ENCODE results near the gene TRMT2A.

The TRMT2A gene

GRCh38 chr22:20105456-20106204, 11.4 kb downstream of the TRMT2A start:
- no peak for DNase-seq

- DNase-seq, result no peak
Measured at GRCh38 chr22:20102203-20102780, 14.7 kb downstream of the TRMT2A start.

GRCh38 chr22:20101638-20102037, 15.4 kb downstream of the TRMT2A start:
- no peak for DNase-seq

- no peak for DNase-seq
Measured at GRCh38 chr22:20099099-20099711, 17.8 kb downstream of the TRMT2A start.

GRCh38 chr22:20096574-20097420, 20.2 kb downstream of the TRMT2A start:
- DNase-seq, result no peak

- no peak for DNase-seq
Measured at GRCh38 chr22:20095521-20095920, 21.5 kb downstream of the TRMT2A start.

GRCh38 chr22:20094197-20094807, 22.7 kb downstream of the TRMT2A start:
- DNase-seq, result no peak

GRCh38 chr22:20093418-20094196, 23.4 kb downstream of the TRMT2A start:
- DNase-seq, result no peak

- no peak for DNase-seq
Measured at GRCh38 chr22:20092477-20092854, 24.6 kb downstream of the TRMT2A start.

GRCh38 chr22:20091690-20092476, 25.1 kb downstream of the TRMT2A start:
- no peak for DNase-seq

- no peak for DNase-seq
Measured at GRCh38 chr22:20090730-20091240, 26.2 kb downstream of the TRMT2A start.

- no peak for DNase-seq
Measured at GRCh38 chr22:20089977-20090729, 26.9 kb downstream of the TRMT2A start.

GRCh38 chr22:20089226-20089976, 27.6 kb downstream of the TRMT2A start:
- no peak for DNase-seq

- no peak for DNase-seq
Measured at GRCh38 chr22:20088263-20088648, 28.8 kb downstream of the TRMT2A start.

GRCh38 chr22:20087319-20088262, 29.4 kb downstream of the TRMT2A start:
- no peak for DNase-seq

GRCh38 chr22:20086763-20087162, 30.3 kb downstream of the TRMT2A start:
- DNase-seq, result no peak

GRCh38 chr22:20086101-20086599, 30.9 kb downstream of the TRMT2A start:
- no peak for DNase-seq

- DNase-seq, result no peak
Measured at GRCh38 chr22:20085651-20086050, 31.4 kb downstream of the TRMT2A start.
